IMR-90 (cell line): ENCODE results near the gene PRKD2.

Experiments
- BHLHE40 ChIP-seq: fragments of 150-350 bp; IDR thresholded peaks from 2 replicates; pipeline ENCODE4 v1.6.1; 2016; ENCODE audit warnings: mild to moderate bottlenecking, low read depth, low read length
- CEBPB ChIP-seq: IDR thresholded peaks from 2 replicates; pipeline ENCODE4 v1.6.1; 2012; ENCODE audit warnings: low read depth, low read length, improper control_type of control experiment
- CHD1 ChIP-seq: IDR thresholded peaks from 2 replicates; pipeline ENCODE4 v1.6.1; 2012; ENCODE audit warnings: low read depth, low read length, improper control_type of control experiment
- CTCF ChIP-seq: conservative IDR thresholded peaks from 2 replicates; pipeline ENCODE4 v1.5.1; 2012; ENCODE audit warnings: mild to moderate bottlenecking, low read depth, low read length, improper control_type of control experiment
- ELK1 ChIP-seq: fragments of 150-350 bp; IDR thresholded peaks from 2 replicates; pipeline ENCODE4 v1.6.1; 2016; ENCODE audit warnings: low read depth, mild to moderate bottlenecking, low read length, moderate library complexity, borderline replicate concordance
- MAFK ChIP-seq: IDR thresholded peaks from 2 replicates; pipeline ENCODE4 v1.6.1; 2012; ENCODE audit warnings: low read depth, low read length, improper control_type of control experiment
- MAZ ChIP-seq: IDR thresholded peaks from 2 replicates; pipeline ENCODE4 v1.6.1; 2012; ENCODE audit warnings: low read depth, mild to moderate bottlenecking, low read length, improper control_type of control experiment, moderate library complexity, borderline replicate concordance
- MXI1 ChIP-seq: IDR thresholded peaks from 2 replicates; pipeline ENCODE4 v1.6.1; 2012; ENCODE audit warnings: low read depth, mild to moderate bottlenecking, low read length, moderate library complexity, borderline replicate concordance
- POLR2A ChIP-seq: IDR thresholded peaks from 2 replicates; pipeline ENCODE4 v1.6.1; 2012; ENCODE audit warnings: mild to moderate bottlenecking, low read depth, low read length
- RAD21 ChIP-seq: IDR thresholded peaks from 2 replicates; pipeline ENCODE4 v1.6.1; 2012; ENCODE audit warnings: low read length, improper control_type of control experiment
- RCOR1 ChIP-seq: IDR thresholded peaks from 2 replicates; pipeline ENCODE4 v1.6.1; 2012; ENCODE audit warnings: mild to moderate bottlenecking, low read length, improper control_type of control experiment; ENCODE audit not compliant: insufficient replicate concordance
- SMC3 ChIP-seq: fragments of 150-350 bp; IDR thresholded peaks from 2 replicates; pipeline ENCODE4 v1.6.1; 2016; ENCODE audit warnings: low read depth, mild to moderate bottlenecking, antibody characterized with exemption, low read length, moderate library complexity
- USF2 ChIP-seq: fragments of 150-350 bp; IDR thresholded peaks from 2 replicates; pipeline ENCODE4 v1.6.1; 2017; ENCODE audit warnings: mild to moderate bottlenecking, antibody characterized with exemption, low read length, low read depth

- TF ChIP-seq CTCF = no peak
- no peak for TF ChIP-seq MAFK
- no peak for TF ChIP-seq POLR2A
- TF ChIP-seq USF2 = no peak
- TF ChIP-seq MAZ = no peak
- TF ChIP-seq RAD21 = no peak
- TF ChIP-seq CEBPB = no peak
- TF ChIP-seq RCOR1 = no peak
- no peak for TF ChIP-seq ELK1
- TF ChIP-seq BHLHE40 = no peak
- TF ChIP-seq SMC3 = no peak
- TF ChIP-seq CHD1 = no peak
- TF ChIP-seq MXI1 = no peak
Observed at GRCh38 chr19:46730595-46730994, 13.7 kb upstream of the PRKD2 start.
